ENCODE measurements around the gene RASGRP4.
"Not testable (repeated sequence)": the region's sequence is repeated elsewhere in the genome, so short reads cannot be mapped to it uniquely, and the experiment has no call there.

The RASGRP4 gene, protein sequence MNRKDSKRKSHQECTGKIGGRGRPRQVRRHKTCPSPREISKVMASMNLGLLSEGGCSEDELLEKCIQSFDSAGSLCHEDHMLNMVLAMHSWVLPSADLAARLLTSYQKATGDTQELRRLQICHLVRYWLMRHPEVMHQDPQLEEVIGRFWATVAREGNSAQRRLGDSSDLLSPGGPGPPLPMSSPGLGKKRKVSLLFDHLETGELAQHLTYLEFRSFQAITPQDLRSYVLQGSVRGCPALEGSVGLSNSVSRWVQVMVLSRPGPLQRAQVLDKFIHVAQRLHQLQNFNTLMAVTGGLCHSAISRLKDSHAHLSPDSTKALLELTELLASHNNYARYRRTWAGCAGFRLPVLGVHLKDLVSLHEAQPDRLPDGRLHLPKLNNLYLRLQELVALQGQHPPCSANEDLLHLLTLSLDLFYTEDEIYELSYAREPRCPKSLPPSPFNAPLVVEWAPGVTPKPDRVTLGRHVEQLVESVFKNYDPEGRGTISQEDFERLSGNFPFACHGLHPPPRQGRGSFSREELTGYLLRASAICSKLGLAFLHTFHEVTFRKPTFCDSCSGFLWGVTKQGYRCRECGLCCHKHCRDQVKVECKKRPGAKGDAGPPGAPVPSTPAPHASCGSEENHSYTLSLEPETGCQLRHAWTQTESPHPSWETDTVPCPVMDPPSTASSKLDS

DNA sequence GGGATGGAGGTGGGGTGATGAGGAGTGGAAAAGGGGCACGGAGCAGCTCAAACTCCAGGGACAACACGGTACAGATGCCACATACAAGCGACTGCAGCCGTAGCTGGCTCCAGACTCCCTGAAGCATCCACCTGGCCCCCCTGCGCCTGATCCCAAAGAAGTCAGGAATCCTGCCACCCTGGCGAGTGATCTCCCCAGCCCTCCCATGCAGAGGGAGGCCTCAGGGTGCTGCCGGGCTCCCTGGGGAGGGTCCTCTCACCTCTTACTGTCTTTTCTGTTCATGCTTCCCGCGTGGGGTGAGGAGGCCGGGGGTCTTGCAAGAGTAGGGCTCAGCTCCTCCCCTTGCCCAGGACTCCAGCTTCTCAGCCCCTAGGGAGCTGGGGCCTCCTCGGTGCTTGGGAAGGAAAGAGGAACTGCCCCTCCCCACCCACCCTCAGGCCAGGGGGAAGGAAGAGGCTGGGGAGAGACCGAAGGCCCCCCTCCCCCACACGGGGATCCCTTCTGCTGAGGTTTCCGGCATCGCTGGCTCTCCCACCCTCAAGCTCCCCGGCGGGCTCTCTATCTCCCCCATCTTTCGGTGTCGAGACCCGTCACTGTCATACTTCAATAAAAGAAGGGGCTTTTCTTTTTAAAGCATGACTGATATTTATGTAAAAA lies at the start of gene RASGRP4:
Gene RASGRP4, minus strand, starts transcription at position 410 of the 657 bp plus-strand sequence. Its CDS starts 128 bp downstream, at position 282.
- in situ Hi-C loops (cut with HindIII; ENCODE audit: low sequenced_read_pairs) = no loop called here

DNA sequence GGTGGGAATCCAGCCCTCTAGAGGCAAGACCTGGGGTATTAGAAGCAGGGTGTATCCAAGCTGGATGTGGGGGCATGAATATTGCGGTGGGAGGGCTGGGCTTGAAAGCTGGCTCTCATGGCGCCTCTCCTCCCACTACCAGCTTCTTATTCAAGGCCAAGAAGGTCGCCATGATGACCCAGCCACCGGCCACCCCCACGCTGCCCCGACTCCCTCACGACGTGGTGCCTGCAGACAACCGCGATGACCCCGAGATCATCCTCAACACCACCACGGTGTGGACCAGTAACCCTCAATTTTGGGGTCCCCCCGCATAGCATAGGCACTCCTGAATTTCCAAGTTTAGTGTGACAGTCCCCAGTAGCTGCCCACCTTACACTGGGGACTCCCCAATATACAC lies 49.2 kb upstream of the RASGRP4 start:
- in situ Hi-C loops (cut with HindIII; ENCODE audit: low sequenced_read_pairs) = no loop called here

DNA sequence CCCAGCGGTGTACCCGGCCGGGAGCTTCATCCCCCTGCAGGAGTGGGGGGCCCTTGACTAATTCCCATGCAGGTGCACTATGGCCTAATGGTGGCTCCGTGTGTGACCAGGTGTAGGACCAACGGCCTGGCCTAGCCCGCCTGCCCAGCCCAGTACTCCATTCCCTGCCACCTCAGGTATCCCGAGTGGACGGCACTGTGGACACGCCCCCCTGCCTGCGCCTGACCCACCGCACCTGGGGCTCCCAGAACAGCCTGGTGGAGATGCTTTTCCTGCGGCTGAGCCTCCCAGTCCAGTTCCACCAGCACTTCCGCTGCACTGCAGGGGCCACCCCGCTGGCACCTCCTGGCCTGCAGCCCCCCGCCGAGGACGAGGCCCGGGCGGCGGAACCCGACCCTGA lies 47.2 kb upstream of the RASGRP4 start:
- in situ Hi-C loops (cut with HindIII; ENCODE audit: low sequenced_read_pairs) = no loop called here

DNA sequence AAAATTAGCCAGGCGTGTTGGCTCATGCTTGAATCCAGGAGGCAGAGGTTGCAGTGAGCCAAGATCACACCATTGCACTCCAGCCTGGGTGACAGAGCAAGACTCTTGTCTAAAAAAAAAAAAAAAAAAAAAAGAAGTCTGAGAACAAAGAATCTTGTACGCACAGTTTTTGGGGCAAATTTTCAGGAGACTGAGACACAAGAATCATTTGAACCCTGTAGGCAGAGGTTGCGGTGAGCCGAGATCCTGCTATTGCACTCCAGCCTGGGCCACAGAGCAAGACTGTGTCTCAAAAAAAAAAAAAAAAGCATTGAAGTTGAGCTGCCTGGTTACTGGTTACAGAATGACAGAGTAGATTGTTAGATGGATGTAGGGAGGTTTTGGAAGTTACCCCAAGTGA lies 46.7 kb upstream of the RASGRP4 start:
- in situ Hi-C loops (cut with HindIII; ENCODE audit: low sequenced_read_pairs) = not testable (repeated sequence)

DNA sequence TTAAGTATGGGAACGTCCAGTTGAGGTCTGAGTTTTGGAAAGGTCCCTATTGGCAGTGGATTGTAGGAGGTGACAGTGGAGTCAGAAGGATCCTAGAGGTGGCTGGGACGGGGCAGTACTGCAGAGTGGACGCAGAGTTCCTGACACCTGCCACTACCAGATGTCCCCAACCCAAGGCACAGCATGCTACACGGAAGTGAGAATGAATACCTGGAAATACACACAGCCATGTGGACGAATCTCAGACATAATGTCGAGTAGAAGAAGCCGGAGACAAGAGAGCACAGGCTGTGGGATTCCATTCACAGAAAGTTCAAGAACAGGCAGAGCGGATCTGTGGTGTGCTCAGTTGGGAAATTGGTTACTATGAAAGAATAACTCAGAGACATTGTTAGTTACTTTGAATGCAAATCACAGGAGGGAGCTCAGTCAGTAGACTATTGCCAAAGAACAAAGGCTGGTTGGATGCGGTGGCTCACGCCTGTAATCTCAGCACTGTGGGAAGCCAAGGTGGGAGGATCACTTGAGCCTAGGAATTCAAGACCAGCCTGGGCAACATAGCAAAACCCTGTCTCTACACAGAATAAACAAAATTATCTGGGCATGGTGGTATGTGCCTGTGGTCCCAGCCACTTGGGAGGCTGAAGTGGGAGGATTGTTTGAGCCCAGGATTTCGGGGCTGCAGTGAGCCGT lies 44.9 kb upstream of the RASGRP4 start:
- in situ Hi-C loops (cut with HindIII; ENCODE audit: low sequenced_read_pairs) = no loop called here

DNA sequence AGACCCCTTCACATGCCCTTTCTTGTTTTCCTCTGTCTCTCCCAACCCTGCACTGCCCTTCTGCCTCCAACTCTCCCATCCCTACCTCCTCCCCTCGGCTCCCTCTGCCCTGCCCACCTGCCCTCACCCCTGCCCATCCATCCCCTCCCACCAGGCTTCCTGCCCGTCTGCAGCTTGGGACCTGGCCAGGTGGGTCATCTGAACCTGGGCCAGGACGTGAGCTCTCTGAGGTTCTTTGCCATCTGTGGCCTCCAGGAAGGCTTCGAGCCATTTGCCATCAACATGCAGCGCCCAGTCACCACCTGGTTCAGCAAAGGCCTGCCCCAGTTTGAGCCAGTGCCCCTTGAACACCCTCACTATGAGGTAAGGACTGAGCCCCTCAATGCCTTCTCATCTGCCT lies 43.1 kb upstream of the RASGRP4 start:
- in situ Hi-C loops (cut with HindIII; ENCODE audit: low sequenced_read_pairs) = no loop called here

DNA sequence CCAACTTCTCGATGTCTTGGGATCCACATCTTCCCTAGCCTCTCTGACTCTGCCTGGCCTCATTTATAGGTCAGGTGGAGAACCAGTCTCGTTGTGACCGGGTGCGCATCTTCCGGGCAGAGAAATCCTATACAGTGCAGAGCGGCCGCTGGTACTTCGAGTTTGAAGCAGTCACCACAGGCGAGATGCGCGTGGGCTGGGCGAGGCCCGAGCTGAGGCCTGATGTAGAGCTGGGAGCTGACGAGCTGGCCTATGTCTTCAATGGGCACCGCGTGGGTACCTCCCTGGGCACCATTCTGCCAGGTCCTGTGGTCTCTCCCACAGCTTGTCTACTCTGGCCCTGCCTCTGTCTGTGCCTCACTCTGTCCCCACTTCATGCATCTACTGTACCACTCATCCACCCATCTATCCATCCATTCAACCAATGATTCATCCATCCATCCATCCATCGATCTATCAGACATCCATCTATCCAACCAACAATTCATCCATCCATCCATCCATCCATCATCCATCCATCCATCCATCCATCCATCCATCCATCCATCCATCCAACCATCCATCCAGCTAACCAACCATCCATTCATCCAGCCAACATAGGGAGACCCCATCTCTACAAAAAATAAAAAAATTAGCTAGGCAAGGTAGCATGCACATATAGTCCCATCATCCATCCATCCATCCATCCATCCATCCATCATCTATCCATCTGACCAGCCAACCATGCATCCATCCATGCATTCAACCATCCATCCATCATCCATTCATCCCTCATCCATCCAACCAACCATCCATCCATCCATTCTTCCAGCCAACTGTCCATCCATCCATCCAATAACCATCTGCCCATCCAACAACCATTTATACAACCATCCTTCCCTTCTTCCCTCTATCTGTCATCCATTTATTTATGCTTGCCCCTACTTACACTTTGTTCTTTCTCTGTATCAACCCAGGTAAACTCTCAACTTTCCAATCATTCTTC lies 41.8 kb upstream of the RASGRP4 start:
- in situ Hi-C loops (cut with HindIII; ENCODE audit: low sequenced_read_pairs) = no loop called here

DNA sequence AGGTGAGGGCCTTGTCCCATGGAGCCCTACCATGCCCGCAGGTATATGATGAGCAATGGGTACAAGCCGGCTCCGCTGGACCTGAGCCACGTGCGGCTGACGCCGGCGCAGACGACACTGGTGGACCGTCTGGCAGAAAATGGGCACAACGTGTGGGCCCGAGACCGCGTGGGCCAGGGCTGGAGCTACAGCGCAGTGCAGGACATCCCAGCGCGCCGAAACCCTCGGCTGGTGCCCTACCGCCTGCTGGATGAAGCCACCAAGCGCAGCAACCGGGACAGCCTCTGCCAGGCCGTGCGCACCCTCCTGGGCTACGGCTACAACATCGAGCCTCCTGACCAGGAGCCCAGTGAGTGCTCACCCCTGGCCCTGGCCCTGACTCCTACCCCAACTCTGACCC lies 40.0 kb upstream of the RASGRP4 start:
- in situ Hi-C loops (cut with HindIII; ENCODE audit: low sequenced_read_pairs) = no loop called here

DNA sequence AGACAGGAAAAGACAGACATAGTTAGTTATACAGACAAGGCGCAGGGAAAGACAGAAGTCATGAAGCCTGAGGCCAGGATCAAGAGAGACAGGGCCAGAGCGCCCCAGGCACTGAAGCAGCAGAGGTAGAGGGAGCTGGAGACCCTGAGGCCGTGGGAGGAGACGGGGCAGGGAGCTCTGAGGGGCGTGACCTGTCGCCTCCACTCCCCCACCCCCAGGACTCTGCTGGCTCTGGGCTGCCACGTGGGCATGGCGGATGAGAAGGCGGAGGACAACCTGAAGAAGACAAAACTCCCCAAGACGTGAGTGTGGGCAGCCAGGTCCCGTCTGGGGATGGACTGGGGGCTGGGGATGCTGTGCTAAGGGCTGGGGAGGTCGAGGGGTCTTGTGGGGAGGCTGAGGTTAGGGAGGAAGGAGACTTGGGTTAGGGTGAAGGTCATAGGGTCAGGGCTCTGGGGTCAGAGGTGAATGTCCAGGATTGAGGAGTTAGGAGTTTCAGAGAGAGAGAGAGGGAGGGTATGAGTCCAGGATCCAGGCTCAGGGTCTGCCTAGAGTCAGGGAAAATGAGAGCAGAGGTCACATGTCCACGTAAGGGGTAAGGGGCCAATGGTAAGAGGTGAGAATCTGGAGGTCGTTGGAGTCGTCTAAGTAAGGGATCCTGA lies 38.5 kb upstream of the RASGRP4 start:
- in situ Hi-C loops (cut with HindIII; ENCODE audit: low sequenced_read_pairs) = no loop called here

DNA sequence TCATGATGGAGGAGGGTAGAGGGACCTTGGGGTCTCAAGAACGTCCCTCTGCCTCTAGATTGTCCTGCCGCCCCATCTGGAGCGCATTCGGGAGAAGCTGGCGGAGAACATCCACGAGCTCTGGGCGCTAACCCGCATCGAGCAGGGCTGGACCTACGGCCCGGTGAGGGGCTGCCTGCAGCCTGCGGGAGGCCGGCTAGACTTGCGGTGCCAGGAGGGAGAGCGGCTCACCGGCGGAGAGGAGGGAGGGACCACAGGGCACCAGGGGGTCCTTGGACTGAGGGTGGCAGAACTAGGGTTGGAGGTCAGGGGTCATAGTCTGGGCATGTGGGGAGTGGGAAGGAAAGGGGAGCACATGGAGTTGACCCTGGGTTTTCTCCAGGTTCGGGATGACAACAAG lies 37.3 kb upstream of the RASGRP4 start:
- in situ Hi-C loops (cut with HindIII; ENCODE audit: low sequenced_read_pairs) = no loop called here

DNA sequence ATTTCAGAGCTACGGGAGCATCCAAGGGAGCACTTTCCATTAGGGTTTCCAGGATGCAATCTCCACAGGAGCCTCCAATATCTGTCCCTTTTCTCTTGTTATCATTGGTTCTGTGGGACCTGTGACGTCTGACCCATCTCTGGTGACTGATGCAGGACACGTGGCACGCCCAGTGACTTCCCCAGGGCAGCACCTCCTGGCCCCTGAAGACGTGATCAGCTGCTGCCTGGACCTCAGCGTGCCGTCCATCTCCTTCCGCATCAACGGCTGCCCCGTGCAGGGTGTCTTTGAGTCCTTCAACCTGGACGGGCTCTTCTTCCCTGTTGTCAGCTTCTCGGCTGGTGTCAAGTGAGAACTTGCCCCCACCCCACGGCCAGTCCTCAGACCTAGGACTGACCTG lies 33.0 kb upstream of the RASGRP4 start:
- in situ Hi-C loops (cut with HindIII; ENCODE audit: low sequenced_read_pairs) = no loop called here

DNA sequence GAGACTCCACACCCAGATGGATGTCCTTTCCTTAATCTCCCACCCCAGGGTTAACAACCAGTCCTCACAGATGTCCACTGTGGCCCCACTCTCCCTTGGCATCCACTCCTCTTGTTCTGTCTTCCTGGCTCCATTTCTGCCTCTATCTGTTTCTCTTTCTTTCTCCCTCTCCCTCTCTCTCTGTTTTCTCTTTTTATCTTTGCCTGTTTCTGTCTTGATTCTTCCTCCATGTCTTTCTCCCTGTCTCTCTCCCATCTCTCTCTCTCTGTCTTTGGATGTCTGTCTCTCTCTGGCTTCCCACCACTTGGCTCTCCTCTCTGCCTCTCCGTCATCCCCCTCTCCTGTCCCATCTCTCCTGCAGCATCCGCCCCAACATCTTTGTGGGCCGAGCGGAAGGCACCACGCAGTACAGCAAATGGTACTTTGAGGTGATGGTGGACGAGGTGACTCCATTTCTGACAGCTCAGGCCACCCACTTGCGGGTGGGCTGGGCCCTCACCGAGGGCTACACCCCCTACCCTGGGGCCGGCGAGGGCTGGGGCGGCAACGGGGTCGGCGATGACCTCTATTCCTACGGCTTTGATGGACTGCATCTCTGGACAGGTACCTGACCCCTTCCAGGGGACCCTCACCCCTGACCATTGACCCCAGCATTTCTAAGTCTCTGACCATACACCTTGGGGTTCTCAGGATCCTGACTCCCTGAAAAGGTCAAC lies 31.8 kb upstream of the RASGRP4 start:
- in situ Hi-C loops (cut with HindIII; ENCODE audit: low sequenced_read_pairs) = no loop called here

DNA sequence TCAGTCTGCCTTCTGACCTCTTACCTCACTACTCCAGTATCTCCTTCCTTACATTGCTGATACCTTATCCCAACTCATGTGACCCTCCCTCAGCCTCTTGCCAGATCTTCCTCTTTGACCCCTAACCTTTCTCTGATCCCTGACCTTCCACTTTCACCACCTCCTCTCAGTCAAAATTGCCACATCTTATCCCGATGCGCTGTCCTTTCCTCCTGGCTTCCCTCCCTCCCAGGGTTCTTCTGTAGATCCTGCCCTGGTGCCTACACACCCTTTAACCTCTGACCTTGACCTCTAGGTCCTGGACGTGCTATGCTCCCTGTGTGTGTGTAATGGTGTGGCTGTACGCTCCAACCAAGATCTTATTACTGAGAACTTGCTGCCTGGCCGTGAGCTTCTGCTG lies 31.2 kb upstream of the RASGRP4 start:
- in situ Hi-C loops (cut with HindIII; ENCODE audit: low sequenced_read_pairs) = no loop called here

DNA sequence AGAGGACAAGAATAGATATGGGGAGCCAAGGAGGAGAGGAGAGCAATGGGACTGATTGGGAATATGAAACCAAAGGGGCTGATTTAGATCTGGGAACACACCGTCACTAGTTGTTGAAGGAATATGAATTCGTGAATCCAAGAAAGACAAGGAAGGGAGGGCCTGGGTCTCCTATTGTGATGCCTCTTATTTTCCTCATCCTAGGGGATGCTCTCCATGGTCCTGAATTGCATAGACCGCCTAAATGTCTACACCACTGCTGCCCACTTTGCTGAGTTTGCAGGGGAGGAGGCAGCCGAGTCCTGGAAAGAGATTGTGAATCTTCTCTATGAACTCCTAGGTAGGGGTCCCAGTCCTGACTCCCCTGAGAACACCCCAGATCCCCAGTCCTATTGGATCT lies 29.0 kb upstream of the RASGRP4 start:
- in situ Hi-C loops (cut with HindIII; ENCODE audit: low sequenced_read_pairs) = no loop called here

DNA sequence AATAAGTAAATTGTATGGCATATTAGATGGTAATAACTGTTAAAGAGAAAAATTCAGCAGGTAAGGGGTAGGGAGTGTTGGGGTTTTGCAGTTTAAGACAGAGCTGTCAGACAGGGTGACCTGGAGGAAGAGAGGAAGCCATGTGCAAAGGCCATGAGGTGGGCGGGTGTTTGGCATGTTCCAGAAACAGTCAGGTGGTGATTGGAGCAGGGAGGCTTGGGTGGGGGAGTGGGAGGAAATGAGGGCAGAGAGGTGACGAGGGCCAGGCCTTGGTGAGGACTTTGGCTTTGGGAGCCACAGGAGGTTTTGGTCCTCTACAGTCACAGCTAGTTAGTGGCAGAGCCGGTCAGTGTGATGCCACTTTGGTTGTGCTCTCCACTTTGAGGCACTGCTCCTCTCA lies 27.6 kb upstream of the RASGRP4 start:
- in situ Hi-C loops (cut with HindIII; ENCODE audit: low sequenced_read_pairs) = no loop called here

DNA sequence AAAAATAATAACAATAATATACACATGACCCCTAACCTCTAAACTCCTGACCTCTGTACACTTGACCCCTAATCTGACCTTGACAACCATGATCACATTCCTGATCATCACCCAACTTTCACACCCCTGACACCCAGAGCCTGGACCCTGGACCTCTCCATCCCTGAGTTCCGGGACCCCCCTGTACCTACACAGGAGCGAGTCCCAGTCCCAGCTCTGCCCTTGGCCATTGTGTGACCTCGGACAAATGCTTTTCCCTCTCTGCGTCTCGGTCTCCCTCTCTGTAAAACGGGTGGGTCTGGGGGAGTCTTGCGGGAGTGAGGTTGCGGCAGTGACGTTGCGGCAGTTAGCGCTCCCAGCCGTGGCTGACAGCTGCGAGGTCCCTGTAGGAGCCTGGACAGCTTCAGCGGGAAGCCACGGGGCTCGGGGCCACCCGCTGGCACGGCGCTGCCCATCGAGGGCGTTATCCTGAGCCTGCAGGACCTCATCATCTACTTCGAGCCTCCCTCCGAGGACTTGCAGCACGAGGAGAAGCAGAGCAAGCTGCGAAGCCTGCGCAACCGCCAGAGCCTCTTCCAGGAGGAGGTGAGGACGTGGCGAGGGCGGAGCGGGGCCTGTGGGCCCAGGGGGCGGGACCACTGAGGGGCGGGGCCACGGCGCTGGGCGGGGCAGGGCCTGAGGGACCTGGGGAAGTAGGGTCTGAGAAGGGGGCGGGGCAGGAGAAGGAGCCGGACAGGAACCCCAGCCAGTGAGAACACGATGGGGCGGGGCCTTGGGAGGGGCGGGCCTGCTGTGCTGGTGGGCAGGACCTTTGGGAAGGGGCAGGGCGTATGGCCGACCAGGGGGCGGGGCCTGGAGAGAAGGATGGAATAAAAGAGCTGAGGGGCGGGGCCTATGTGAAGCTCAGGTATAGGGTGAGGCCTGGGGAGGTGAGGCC lies 26.7 kb upstream of the RASGRP4 start:
- in situ Hi-C loops (cut with HindIII; ENCODE audit: low sequenced_read_pairs) = no loop called here

DNA sequence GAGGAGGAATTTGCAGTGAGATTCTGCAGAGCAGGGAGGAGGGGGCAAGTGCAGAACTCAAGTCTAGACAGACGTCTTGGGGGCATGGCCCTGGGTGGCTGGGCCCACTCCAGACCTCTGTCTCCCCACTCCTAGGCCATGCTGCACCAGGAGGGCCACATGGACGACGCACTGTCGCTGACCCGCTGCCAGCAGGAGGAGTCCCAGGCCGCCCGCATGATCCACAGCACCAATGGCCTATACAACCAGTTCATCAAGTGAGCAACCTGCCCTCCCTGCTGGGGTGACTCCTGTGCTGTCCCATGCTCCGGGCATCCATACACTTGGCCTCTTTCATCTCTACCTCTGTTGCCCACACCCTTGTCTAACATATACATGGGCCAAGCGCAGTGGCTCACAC lies 25.6 kb upstream of the RASGRP4 start:
- in situ Hi-C loops (cut with HindIII; ENCODE audit: low sequenced_read_pairs) = no loop called here

DNA sequence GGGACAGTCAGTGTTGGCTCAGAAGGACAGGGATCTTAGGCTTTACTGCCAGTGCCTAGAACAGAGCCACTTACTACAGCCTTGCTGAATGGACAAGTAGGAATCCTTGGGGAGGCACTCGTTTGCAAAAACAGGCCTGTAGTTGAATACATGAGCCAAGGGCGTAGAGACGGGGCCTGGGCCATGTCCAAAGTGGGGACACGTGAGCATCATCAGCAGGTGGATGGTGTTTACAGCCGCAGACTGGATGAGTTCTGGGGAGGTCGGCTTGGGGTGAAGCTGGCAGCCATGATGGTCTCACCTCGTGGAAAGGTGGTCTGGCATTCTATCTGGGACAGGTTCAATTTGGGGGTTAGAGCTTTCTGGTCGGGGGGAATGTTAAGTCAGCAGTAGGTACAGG lies 25.0 kb upstream of the RASGRP4 start:
- in situ Hi-C loops (cut with HindIII; ENCODE audit: low sequenced_read_pairs) = no loop called here
